ENCODE results near the gene ELOA2.

The ELOA2 gene

DNA sequence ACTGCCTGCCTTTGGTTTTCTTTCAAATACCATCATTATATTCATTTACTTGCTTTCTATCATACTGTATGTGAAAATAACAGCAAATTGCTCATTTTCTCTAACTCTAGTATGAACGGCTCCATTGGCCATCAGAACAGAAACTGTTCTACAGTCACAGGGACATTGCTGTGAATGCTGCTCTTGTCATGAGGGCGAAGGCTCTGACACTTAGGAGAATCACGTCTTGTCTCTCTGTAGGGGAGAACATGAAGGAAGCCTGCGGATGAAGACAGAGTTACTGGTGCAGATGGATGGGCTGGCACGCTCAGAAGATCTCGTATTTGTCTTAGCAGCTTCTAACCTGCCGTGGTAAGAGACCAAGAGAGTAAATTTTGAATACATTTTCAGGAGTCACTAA, 41.7 kb upstream of the ELOA2 start:
- H3K79me2 ChIP-seq (ENCODE audit: insufficient read depth, low read length) = no peaks in the 10 kb centered on the region
- H3K4me3 ChIP-seq (ENCODE audit: insufficient read depth, low read length, poor library complexity, severe bottlenecking) = no peak overlapping the region
- H3K9me3 ChIP-seq (ENCODE audit: insufficient read depth, low read length) = no peaks in the 10 kb centered on the region
- H2AFZ ChIP-seq (ENCODE audit: low read depth, low read length, severe bottlenecking) = no peak overlapping the region
- no peaks in the 10 kb centered on the region for H3F3A ChIP-seq (ENCODE audit: insufficient read depth)
- no peak overlapping the region for H3K27ac ChIP-seq (ENCODE audit: low read depth, low read length)
- H3K27me3 ChIP-seq (ENCODE audit: low read length) = no peaks in the 10 kb centered on the region
- H3K4me2 ChIP-seq (ENCODE audit: low read depth, low read length, poor library complexity, severe bottlenecking) = no peak overlapping the region
- TF ChIP-seq, protein P1, sequence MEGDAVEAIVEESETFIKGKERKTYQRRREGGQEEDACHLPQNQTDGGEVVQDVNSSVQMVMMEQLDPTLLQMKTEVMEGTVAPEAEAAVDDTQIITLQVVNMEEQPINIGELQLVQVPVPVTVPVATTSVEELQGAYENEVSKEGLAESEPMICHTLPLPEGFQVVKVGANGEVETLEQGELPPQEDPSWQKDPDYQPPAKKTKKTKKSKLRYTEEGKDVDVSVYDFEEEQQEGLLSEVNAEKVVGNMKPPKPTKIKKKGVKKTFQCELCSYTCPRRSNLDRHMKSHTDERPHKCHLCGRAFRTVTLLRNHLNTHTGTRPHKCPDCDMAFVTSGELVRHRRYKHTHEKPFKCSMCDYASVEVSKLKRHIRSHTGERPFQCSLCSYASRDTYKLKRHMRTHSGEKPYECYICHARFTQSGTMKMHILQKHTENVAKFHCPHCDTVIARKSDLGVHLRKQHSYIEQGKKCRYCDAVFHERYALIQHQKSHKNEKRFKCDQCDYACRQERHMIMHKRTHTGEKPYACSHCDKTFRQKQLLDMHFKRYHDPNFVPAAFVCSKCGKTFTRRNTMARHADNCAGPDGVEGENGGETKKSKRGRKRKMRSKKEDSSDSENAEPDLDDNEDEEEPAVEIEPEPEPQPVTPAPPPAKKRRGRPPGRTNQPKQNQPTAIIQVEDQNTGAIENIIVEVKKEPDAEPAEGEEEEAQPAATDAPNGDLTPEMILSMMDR (IDR thresholded peaks at IDR 0.05; ENCODE audit: insufficient read depth, low read length, poor library complexity, severe bottlenecking) = no peak
- TF ChIP-seq EZH2phosphoT487 (conservative IDR thresholded peaks at IDR 0.05; ENCODE audit: low read length) = no peak
- no peak overlapping the region for H3K9ac ChIP-seq (ENCODE audit: low read length)
- no peaks in the 10 kb centered on the region for H3K9me2 ChIP-seq (replicated peaks; ENCODE audit: insufficient read depth, low read length)
- H4K20me1 ChIP-seq (ENCODE audit: low read depth, low read length) = no peaks in the 10 kb centered on the region
- H3K36me3 ChIP-seq (ENCODE audit: low read length) = peaks cover 12% of the 10 kb centered on the region; the same call in 1 of the 2 replicates

DNA sequence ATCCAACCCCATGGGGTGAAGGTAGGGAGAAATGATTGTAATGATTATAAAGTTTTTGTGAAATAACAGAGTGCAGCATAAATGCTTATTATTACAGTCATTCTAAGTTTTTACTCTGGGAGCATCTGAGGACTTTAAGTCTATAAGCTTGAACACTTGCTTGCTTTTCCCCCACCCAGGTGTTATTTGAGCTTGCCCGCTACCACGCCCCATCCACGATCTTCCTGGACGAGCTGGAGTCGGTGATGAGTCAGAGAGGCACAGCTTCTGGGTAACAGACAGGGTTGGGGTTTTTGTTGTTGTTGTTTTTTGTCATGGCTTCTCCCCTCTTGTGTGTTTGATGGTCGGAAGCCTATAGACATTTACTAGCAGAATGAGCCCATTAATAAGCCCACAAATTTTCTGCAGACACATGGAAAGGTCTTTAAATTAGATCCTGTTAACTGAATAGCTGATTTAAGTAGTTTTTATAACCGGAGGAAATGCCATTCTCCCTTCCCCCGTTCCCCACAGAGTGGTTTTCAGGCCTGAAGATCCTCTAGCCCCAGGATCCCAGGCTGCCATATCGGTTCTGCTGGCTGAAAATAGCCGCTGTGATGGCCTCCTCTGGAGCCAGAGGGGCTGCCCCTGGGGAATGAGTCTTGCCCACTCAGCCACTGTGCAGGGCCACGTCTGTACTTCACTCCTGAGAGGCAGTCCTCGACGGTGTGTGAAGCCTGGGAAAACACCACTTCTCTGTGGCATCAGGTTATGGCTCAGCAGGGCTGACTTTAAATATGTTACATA, 39.9 kb upstream of the ELOA2 start:
- Histone ChIP-seq H2AFZ (ENCODE audit: low read depth, low read length, severe bottlenecking) (no peak overlapping the region), H3K27me3 (ENCODE audit: low read length) (no peaks in the 10 kb centered on the region), H3K79me2 (ENCODE audit: insufficient read depth, low read length) (no peaks in the 10 kb centered on the region), H3K4me2 (ENCODE audit: low read depth, low read length, poor library complexity, severe bottlenecking) (no peak overlapping the region), H3K36me3 (ENCODE audit: low read length) (peaks cover 12% of the 10 kb centered on the region; the same call in 1 of the 2 replicates), H3K9ac (ENCODE audit: low read length) (no peak overlapping the region), H3K27ac (ENCODE audit: low read depth, low read length) (no peak overlapping the region), H3K9me3 (ENCODE audit: insufficient read depth, low read length) (no peaks in the 10 kb centered on the region), H3F3A (ENCODE audit: insufficient read depth) (no peaks in the 10 kb centered on the region), H3K9me2 (replicated peaks; ENCODE audit: insufficient read depth, low read length) (no peaks in the 10 kb centered on the region), H4K20me1 (ENCODE audit: low read depth, low read length) (no peaks in the 10 kb centered on the region), H3K4me3 (ENCODE audit: insufficient read depth, low read length, poor library complexity, severe bottlenecking) (no peak overlapping the region)
- TF ChIP-seq, protein P1 (IDR thresholded peaks at IDR 0.05; ENCODE audit: insufficient read depth, low read length, poor library complexity, severe bottlenecking) = no peak
- no peak for TF ChIP-seq EZH2phosphoT487 (conservative IDR thresholded peaks at IDR 0.05; ENCODE audit: low read length)

DNA sequence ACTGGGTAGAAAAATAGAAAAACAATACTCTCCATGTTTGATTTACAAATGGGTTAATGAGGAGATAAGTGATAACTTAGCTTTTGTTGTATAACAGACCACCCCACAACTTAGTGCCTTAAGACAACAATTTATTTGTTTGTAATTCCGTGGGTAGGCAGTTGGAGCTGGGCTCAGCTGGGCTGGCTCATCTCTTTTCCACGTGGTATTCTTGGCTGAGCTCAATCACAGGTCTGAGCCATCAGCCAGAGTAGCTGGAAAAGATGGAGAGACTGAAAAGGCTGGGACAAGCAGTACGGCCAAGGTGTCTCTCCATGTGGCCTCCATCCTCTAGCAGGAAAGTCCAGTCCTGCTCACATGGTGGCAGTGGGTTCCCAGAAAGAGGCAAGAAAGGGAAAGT, 32.2 kb upstream of the ELOA2 start:
- H3K36me3 ChIP-seq (ENCODE audit: low read length) = peaks cover 4% of the 10 kb centered on the region
- H3K4me3 ChIP-seq (ENCODE audit: insufficient read depth, low read length, poor library complexity, severe bottlenecking) = no peak overlapping the region
- H3K27ac ChIP-seq (ENCODE audit: low read depth, low read length) = no peak overlapping the region
- H4K20me1 ChIP-seq (ENCODE audit: low read depth, low read length) = no peaks in the 10 kb centered on the region
- no peaks in the 10 kb centered on the region for H3F3A ChIP-seq (ENCODE audit: insufficient read depth)
- H3K79me2 ChIP-seq (ENCODE audit: insufficient read depth, low read length) = no peaks in the 10 kb centered on the region
- no peak overlapping the region for H2AFZ ChIP-seq (ENCODE audit: low read depth, low read length, severe bottlenecking)
- H3K4me2 ChIP-seq (ENCODE audit: low read depth, low read length, poor library complexity, severe bottlenecking) = no peak overlapping the region
- no peaks in the 10 kb centered on the region for H3K9me3 ChIP-seq (ENCODE audit: insufficient read depth, low read length)
- no peaks in the 10 kb centered on the region for H3K9me2 ChIP-seq (replicated peaks; ENCODE audit: insufficient read depth, low read length)
- no peaks in the 10 kb centered on the region for H3K27me3 ChIP-seq (ENCODE audit: low read length)
- TF ChIP-seq, protein P1 (IDR thresholded peaks at IDR 0.05; ENCODE audit: insufficient read depth, low read length, poor library complexity, severe bottlenecking) = no peak
- TF ChIP-seq EZH2phosphoT487 (conservative IDR thresholded peaks at IDR 0.05; ENCODE audit: low read length) = no peak
- H3K9ac ChIP-seq (ENCODE audit: low read length) = no peak overlapping the region

Data from SU-DHL-6 (cell line).